ENCODE results near the gene PLAC8L1.

The PLAC8L1 gene

DNA sequence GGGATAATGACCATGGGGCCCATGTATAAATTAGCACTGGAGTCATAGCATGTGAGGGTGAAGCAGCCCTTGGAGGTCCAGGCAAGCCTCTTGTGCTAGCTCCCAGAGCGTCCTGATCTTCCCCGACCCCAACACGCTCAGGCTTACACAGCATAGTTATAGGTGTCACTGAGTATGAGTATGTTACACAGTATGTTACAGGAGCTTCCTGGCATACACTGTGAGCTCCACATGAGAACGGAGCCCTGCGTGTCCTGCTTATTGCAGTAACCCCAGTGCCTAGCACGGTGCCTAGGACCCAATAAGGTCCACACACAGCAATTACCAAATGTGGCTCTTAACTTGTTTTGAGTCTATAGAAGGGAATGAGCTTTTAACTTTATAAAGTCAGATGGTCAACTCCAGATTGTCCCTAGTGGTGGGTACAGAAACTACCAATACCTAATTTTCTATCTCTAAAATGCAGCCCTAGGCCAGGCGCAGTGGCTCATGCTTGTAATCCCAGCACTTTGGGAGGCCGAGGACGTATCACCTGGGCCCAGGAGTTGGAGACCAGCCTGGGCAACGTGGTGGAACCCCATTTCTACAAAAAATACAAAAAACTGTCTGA is 64.1 kb downstream of the PLAC8L1 start:
- Histone ChIP-seq H3K27ac (ENCODE audit: low read depth, low read length) (no peak overlapping the region), H3K4me1 (ENCODE audit: control insufficient read depth, low read length) (no peaks in the 10 kb centered on the region), H3K9me3 (ENCODE audit: control insufficient read depth, insufficient read depth, low read length) (no peaks in the 10 kb centered on the region), H3K27me3 (ENCODE audit: control insufficient read depth, low read length) (peaks cover 25% of the 10 kb centered on the region), H3K9me2 (replicated peaks; ENCODE audit: control insufficient read depth, low read length) (no peaks in the 10 kb centered on the region), H3F3A (ENCODE audit: control insufficient read depth, insufficient read depth) (no peaks in the 10 kb centered on the region), H3K79me2 (ENCODE audit: control insufficient read depth, low read length) (no peaks in the 10 kb centered on the region), H3K4me2 (ENCODE audit: low read length) (no peak overlapping the region), H3K4me3 (ENCODE audit: low read length) (no peak overlapping the region), H4K20me1 (ENCODE audit: control insufficient read depth, insufficient read depth, low read depth, low read length) (no peaks in the 10 kb centered on the region), H3K36me3 (ENCODE audit: control insufficient read depth, low read length) (no peaks in the 10 kb centered on the region)
- TF ChIP-seq EZH2phosphoT487 (IDR thresholded peaks at IDR 0.05; ENCODE audit: borderline replicate concordance, low read length) (no peak), CTCF (IDR thresholded peaks at IDR 0.05; ENCODE audit: low read depth, low read length, poor library complexity, severe bottlenecking) (peak; percentile 48)

DNA sequence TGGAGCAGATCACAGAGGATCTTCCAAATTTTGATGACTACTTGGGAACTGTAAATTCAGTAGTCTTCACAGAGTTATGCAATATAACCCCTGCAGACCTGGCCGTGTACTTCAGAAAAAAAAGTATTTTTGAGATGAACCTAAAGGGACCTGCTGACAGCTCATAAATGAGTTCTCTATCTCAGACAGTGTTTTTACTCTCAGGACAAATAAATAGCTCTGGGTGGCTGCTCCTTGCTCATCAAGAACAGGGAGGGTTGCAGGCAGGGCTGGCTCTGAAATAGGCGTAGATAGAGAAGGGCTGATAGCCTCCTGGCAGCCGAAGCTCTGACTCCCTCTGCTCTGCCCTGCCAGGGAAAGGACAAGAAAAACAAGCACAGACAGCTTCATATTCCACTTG is 64.8 kb downstream of the PLAC8L1 start:
- H3F3A ChIP-seq (ENCODE audit: control insufficient read depth, insufficient read depth): no peaks in the 10 kb centered on the region
- H3K4me2 ChIP-seq (ENCODE audit: low read length): no peak overlapping the region
- no peak overlapping the region for H3K4me3 ChIP-seq (ENCODE audit: low read length)
- peaks cover 25% of the 10 kb centered on the region for H3K27me3 ChIP-seq (ENCODE audit: control insufficient read depth, low read length)
- H3K36me3 ChIP-seq (ENCODE audit: control insufficient read depth, low read length): no peaks in the 10 kb centered on the region
- H3K79me2 ChIP-seq (ENCODE audit: control insufficient read depth, low read length): no peaks in the 10 kb centered on the region
- no peaks in the 10 kb centered on the region for H4K20me1 ChIP-seq (ENCODE audit: control insufficient read depth, insufficient read depth, low read depth, low read length)
- H3K9me3 ChIP-seq (ENCODE audit: control insufficient read depth, insufficient read depth, low read length): no peaks in the 10 kb centered on the region
- H3K4me1 ChIP-seq (ENCODE audit: control insufficient read depth, low read length): no peaks in the 10 kb centered on the region
- TF ChIP-seq CTCF (IDR thresholded peaks at IDR 0.05; ENCODE audit: low read depth, low read length, poor library complexity, severe bottlenecking) (no peak), EZH2phosphoT487 (IDR thresholded peaks at IDR 0.05; ENCODE audit: borderline replicate concordance, low read length) (no peak)
- H3K9me2 ChIP-seq (replicated peaks; ENCODE audit: control insufficient read depth, low read length): no peaks in the 10 kb centered on the region
- no peak overlapping the region for H3K27ac ChIP-seq (ENCODE audit: low read depth, low read length)

DNA sequence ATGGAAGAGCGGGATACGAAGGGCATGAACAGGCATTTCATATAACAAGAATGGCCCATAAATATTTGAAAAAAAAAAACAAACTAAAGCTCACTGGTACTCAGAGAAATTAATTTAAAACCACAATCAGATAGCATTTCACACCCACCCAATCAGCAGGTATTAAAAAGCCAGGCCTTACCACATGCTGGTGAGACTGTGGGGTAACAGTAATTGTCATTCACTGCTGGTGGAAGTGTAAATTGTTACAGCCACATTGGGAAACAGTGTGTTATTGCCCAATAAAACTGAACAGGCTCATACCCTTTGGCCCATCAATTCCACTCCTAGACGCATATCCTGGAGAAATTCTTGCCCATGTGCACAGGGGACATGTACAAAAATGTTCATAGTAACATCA is 66.0 kb downstream of the PLAC8L1 start:
- H3K79me2 ChIP-seq (ENCODE audit: control insufficient read depth, low read length): no peaks in the 10 kb centered on the region
- H3K36me3 ChIP-seq (ENCODE audit: control insufficient read depth, low read length): no peaks in the 10 kb centered on the region
- H3K9me3 ChIP-seq (ENCODE audit: control insufficient read depth, insufficient read depth, low read length): no peaks in the 10 kb centered on the region
- no peaks in the 10 kb centered on the region for H3F3A ChIP-seq (ENCODE audit: control insufficient read depth, insufficient read depth)
- H3K4me1 ChIP-seq (ENCODE audit: control insufficient read depth, low read length): no peaks in the 10 kb centered on the region
- H3K27me3 ChIP-seq (ENCODE audit: control insufficient read depth, low read length): peaks cover 25% of the 10 kb centered on the region
- no peak overlapping the region for H3K27ac ChIP-seq (ENCODE audit: low read depth, low read length)
- TF ChIP-seq CTCF (IDR thresholded peaks at IDR 0.05; ENCODE audit: low read depth, low read length, poor library complexity, severe bottlenecking) (no peak), EZH2phosphoT487 (IDR thresholded peaks at IDR 0.05; ENCODE audit: borderline replicate concordance, low read length) (no peak)
- H3K4me2 ChIP-seq (ENCODE audit: low read length): no peak overlapping the region
- H3K4me3 ChIP-seq (ENCODE audit: low read length): no peak overlapping the region
- H3K9me2 ChIP-seq (replicated peaks; ENCODE audit: control insufficient read depth, low read length): no peaks in the 10 kb centered on the region
- H4K20me1 ChIP-seq (ENCODE audit: control insufficient read depth, insufficient read depth, low read depth, low read length): no peaks in the 10 kb centered on the region

Data from DOHH2 (cell line).